RKO (cell line): ENCODE results near the gene SHLD2.
"Not testable (repeated sequence)": the region's sequence is repeated elsewhere in the genome, so short reads cannot be mapped to it uniquely, and the experiment has no call there.

Source experiments
- DNase-seq: peaks from one replicate; pipeline ENCODE4 v3.0.0-alpha.2; 2016; ENCODE audit warnings: low spot score

The SHLD2 gene

DNA sequence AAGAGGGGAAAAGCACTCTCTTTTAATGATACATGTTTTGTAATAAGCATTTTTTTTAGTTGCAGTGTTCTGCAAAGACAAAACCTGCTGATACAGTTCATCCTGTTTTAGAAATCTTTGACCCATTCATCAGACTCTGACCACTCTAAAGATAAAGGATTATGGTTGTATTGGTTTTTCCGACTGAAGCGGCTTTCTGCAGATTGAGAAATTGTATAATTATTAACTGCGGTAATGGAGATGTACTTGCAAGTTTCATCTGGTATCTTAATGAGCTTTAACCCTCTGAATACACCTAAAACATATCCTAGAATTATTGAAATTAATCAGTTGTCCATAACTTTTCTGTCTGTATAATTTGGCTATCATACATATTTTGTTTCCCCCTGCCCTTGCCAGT, 50.6 kb downstream of the SHLD2 start:
- not testable (repeated sequence) for DNase-seq

- DNase-seq: not testable (repeated sequence)
Observed at GRCh38 chr10:87149020-87149609, 54.1 kb downstream of the SHLD2 start.

DNA sequence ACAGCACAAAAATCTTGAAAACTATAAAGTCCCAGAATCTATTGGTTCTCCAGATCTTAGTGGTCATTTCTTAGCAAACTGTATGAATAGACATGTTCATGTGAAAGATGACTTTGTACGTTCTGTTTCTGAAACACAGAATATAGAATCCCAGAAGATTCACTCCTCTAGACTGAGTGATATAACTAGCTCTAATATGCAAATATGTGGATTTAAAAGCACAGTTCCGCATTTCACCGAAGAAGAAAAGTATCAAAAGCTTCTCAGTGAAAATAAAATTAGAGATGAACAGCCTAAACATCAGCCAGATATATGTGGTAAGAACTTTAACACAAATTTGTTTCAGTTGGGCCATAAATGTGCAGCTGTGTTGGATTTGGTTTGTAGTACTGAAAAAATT, 56.5 kb downstream of the SHLD2 start:
- DNase-seq: not testable (repeated sequence)

DNA sequence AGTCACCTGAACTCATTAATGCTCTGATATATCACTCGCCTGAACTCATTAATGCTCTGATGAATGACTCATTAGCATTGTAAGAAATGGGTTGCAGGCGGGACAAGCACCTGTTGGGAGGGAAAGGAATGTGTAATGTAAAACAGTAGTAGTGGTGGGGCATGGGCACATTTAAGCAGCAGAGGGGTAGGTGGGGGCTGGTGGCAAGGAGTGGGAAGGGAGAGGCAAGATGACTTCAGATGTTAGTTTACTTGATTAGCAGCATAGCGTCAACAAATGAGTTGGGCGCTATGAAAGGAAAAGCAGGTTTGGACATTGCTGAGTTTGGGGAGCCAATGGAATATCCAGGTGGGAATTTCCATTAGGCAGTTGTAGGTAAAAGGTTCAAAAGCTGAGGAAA, 61.8 kb downstream of the SHLD2 start:
- DNase-seq: not testable (repeated sequence)

DNA sequence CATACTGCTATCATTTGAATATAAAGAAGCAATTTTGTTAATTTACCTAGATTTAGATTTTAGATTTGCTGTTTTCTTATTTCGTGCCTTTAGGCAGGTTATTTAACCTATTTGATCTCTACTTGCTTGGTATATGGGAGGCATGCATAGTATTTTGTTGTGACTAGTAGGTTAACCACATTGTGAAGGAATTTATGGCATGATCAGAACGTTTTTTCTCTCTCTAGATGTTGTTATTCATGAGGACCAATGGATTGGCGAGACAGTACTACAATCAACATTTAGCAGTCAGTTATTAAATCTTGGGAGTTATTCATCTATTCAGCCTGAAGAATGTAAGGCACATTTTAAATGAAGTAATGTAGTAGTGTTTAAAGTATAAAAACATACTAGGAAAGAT, 62.8 kb downstream of the SHLD2 start:
- DNase-seq: not testable (repeated sequence)

GRCh38 chr10:87162703-87163293, 67.8 kb downstream of the SHLD2 start:
- not testable (repeated sequence) for DNase-seq

- DNase-seq: not testable (repeated sequence)
Observed at GRCh38 chr10:87163414-87163813, 68.4 kb downstream of the SHLD2 start.

GRCh38 chr10:87169857-87170256, 74.9 kb downstream of the SHLD2 start:
- DNase-seq: not testable (repeated sequence)

- not testable (repeated sequence) for DNase-seq
Observed at GRCh38 chr10:87170705-87171104, 75.7 kb downstream of the SHLD2 start.

DNA sequence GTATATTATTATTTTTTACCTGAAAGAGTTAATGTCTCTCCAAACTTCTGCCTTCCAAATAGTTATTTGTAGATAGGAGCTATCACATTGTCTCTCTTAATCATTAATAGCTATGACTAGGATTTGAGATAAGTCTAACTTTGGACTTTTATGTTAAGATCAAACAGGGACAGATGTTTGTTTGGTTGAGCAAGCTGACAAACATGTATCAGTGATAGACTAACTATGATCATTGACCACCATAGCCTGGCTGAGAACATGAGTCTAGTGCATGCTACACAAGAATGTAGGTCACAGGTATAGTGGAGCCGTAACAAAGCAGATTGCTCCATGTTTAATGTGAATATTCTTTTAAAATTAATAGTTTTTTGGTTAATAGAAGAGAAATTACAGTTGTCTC, 76.7 kb downstream of the SHLD2 start:
- not testable (repeated sequence) for DNase-seq

DNA sequence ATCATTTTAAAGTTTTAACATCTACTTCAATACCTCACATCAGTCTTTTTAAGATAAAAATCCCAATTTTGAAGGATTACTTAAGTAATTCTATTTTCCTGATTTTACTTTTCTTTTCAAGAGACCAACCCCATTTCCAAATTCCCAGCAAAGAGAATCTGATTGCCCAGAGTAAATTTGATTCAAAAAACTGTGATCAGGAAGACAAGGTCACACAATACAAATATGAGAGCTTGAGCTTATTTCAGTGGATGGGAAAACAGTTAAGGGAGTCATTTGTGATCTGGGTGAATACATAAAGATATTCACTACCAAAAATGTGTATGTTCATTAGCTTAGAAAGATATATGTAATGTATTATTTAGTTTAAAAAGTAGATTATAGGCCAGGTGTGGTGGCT, 77.2 kb downstream of the SHLD2 start:
- not testable (repeated sequence) for DNase-seq

- DNase-seq: not testable (repeated sequence)
Observed at GRCh38 chr10:87177587-87177986, 82.6 kb downstream of the SHLD2 start.

GRCh38 chr10:87184421-87184820, 89.4 kb downstream of the SHLD2 start:
- not testable (repeated sequence) for DNase-seq

DNA sequence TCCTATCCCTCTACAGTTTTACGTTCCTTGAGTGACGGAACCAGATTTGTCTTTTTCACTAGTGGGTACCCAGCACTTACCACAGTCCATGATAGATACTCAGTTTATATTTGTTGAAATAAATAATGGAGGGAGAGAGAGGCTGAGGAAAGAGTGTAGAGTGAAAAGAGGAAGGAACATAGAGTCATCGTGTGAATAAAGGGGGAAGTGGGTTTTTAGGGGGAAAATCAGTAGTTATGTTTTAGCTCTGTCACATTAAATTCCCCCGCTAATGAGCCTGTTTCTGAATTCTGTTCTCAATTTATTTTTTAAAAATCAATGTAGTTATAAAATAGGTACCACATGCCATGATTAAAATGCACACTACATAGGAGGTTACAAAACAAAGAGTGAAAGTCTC, 91.0 kb downstream of the SHLD2 start:
- DNase-seq: not testable (repeated sequence)

DNA sequence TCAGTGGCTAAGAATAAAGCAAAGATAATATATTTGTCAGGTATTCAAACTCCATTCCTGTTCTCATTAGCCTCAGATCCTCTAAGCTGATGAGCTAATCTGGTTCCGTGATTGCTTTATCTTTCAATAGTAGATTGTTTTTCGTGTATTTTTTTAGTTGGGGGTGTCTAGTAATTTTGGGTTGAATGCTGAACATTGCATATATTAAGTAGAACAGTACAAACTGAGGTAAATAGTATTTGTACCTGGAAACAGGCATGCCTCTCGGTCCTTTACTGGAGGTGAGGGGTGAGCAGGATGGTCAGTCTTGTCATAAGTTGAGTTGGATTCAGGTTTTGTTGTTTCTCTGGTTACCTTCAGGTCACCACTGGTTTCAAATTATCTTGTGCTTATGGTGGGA, 92.6 kb downstream of the SHLD2 start:
- not testable (repeated sequence) for DNase-seq

DNA sequence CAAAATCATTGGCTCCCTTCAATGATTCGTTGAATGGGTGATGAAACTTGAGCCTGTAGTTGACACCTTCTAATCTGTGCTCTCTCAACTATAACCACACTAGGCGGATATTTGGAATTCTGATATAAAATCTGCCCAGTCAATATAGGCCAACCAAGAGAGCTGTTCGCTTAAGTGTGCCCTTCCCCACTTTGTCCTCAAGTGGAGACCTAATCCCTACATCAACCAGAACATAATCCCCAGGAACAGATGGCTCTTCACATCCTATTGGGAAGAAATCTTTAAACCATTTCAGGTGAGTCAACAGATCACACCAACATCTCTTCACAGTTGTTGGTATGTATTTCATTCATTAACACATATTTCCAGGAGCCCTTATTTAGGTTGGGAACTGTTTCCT, 96.8 kb downstream of the SHLD2 start:
- not testable (repeated sequence) for DNase-seq

GRCh38 chr10:87200924-87201323, 105.9 kb downstream of the SHLD2 start:
- DNase-seq: peak; percentile 87

DNA sequence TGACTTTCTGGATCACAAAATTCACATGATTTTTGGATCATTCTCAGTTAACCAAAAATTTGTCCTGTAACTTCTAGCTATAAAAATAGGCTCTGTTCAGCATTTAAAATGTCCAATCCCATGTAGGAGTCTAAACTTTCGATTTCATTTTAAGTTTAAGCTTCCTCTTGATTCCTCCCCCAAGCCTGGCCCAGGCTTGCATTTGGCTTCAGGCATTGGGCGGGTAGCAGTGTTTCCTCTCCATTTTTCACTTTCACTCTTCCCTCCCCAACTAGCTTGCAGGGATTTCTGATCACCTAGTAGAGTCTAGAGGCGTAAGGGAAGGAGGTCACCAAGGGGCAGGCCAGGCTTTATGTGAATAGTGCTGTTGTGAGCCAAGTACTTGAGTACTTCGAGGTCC, 109.8 kb downstream of the SHLD2 start:
- DNase-seq: not testable (repeated sequence)

DNA sequence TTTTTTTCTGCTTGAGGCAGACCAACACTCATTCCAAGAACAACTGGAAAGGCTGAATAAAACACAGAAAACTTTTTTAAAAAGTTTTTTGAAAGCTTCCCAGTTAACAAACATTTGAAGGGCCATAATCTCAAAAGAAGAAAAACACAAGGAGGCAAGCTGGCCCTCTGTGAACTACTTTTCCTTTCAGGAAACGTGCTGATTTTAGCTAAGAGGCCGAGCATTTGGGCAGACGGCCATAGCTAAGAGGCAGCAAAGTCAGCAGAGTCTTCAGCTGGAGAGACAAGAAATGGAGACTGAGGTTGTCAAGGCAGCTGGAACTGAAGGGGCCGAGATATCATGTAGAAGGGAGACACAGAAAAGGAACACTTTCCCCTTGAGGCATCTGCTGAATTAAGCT, 111.9 kb downstream of the SHLD2 start:
- not testable (repeated sequence) for DNase-seq

- not testable (repeated sequence) for DNase-seq
Observed at GRCh38 chr10:87210309-87210708, 115.3 kb downstream of the SHLD2 start.

DNA sequence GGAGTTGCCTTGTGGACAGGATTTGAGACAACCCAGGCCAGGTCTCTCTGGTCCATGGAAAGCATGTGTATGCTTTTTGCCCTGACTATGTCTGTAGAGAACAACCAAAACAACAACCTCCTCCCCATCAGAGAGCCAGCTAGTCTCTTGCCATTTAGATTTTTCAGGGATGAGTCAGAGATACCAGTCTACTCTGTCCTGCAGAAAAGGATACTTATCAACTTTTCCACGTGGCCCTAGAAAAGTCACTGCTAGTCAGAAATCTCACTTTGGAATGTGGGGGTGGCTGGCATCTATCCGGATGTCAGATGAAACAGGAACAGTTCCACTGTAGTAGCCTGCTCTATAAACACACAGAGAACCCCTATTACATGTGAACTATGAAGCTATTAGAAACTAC, 116.8 kb downstream of the SHLD2 start:
- DNase-seq: peak; percentile 24

GRCh38 chr10:87213150-87213765, 118.3 kb downstream of the SHLD2 start:
- DNase-seq: not testable (repeated sequence)

- not testable (repeated sequence) for DNase-seq
Observed at GRCh38 chr10:87213806-87214205, 118.8 kb downstream of the SHLD2 start.
